GM12878 (cell line): ENCODE data around the gene KDM4C.

Experiments used
- STAT3 ChIP-seq: IDR thresholded peaks from 2 replicates; pipeline ENCODE4 v1.6.1; 2011; ENCODE audit warnings: low read depth, low read length, improper control_type of control experiment
- TARDBP ChIP-seq: IDR thresholded peaks from 2 replicates; pipeline ENCODE4 v1.6.1; 2016; ENCODE audit warnings: borderline replicate concordance
- ZNF24 ChIP-seq: fragments of 450-650 bp; IDR thresholded peaks from 2 replicates; pipeline ENCODE4 v1.6.1; 2017; ENCODE audit warnings: antibody characterized with exemption, mild to moderate bottlenecking

GRCh38 chr9:6907772-6908381 lies 150.1 kb downstream of the KDM4C start:
- no peak for TF ChIP-seq TARDBP
- no peak for TF ChIP-seq STAT3
- TF ChIP-seq ZNF24: no peak
